Panc1 (cell line): Measurements from ENCODE around the gene HAUS5. TPM values are rescaled to one million over a fixed set of nuclear protein-coding genes. Genes with fewer than 3 reads are reported as not detected.

Source experiments
- ATAC-seq: fragments of 200-7000 bp; cut with Tn5 transposase; 2 replicates; pipeline ENCODE4 v1.9.1; 2020; ENCODE audit warnings: mild to moderate bottlenecking, moderate library complexity
- BruUV-seq: library from RNA; stranded (reverse); fragments of 400-500 nt; replicated peaks from 2 replicates; lab custom pipeline; 2021; lab: Mats Ljungman, UMichigan
- CTCF ChIA-PET: fragments of 300-600 bp; sonication (Branson Sonifier 250); formaldehyde crosslinking; loops from one replicate; lab custom pipeline; 2022; ENCODE audit warnings: antibody characterized with exemption; lab: Charles Lee
- POLR2A ChIA-PET: fragments of 300-600 bp; sonication (Branson Sonifier 250); formaldehyde crosslinking; loops from one replicate; lab custom pipeline; 2022; ENCODE audit warnings: antibody characterized with exemption; lab: Charles Lee
- DNase-seq: peaks from one replicate; pipeline ENCODE4 v3.0.0-alpha.2; 2010; ENCODE audit warnings: low read depth, low spot score
- H3K27ac ChIP-seq: 2 replicates; pipeline ENCODE4 v1.5.1; 2011; ENCODE audit warnings: mild to moderate bottlenecking, low read length, inconsistent platforms
- H3K27me3 ChIP-seq: fragments of 200-500 bp; sonication (Bioruptor generic); 2 replicates; pipeline ENCODE4 v1.6.0; 2014; ENCODE audit warnings: low read length, inconsistent platforms; ENCODE audit not compliant: control insufficient read depth, insufficient read depth
- H3K36me3 ChIP-seq: fragments of 200-500 bp; sonication (Bioruptor generic); 2 replicates; pipeline ENCODE4 v1.5.1; 2014; ENCODE audit warnings: inconsistent platforms, mild to moderate bottlenecking, low read length, moderate library complexity; ENCODE audit not compliant: control insufficient read depth, insufficient read depth
- H3K4me1 ChIP-seq: 2 replicates; pipeline ENCODE4 v1.5.1; 2011; ENCODE audit warnings: inconsistent platforms, mild to moderate bottlenecking, low read length, moderate library complexity; ENCODE audit not compliant: control insufficient read depth, insufficient read depth
- H3K4me3 ChIP-seq, 2 experiments: 2 replicates each; pipeline ENCODE4 v1.5.1; 2011 to 2012; ENCODE audit warnings: low read depth in 2 of 2, low read length in 2 of 2, mild to moderate bottlenecking in 2 of 2, inconsistent platforms in 1 of 2, moderate library complexity in 1 of 2
- H3K9me3 ChIP-seq: fragments of 200-500 bp; sonication (Bioruptor generic); 2 replicates; pipeline ENCODE4 v1.5.1; 2014; ENCODE audit warnings: low read depth, mild to moderate bottlenecking, inconsistent platforms, low read length, moderate library complexity; ENCODE audit not compliant: control insufficient read depth, insufficient read depth
- CTCF ChIP-seq: fragments of 450-650 bp; IDR thresholded peaks from 2 replicates; pipeline ENCODE4 v1.5.1; 2017; ENCODE audit warnings: mild to moderate bottlenecking
- POLR2AphosphoS5 ChIP-seq: IDR thresholded peaks from 2 replicates; pipeline ENCODE4 v1.6.1; 2012; ENCODE audit warnings: mild to moderate bottlenecking, low read depth, low read length, moderate library complexity
- REST ChIP-seq, 2 experiments: IDR thresholded peaks; 2 replicates each; pipeline ENCODE4 v1.6.1; 2011 to 2012; ENCODE audit warnings: low read depth in 2 of 2, control low read depth in 1 of 2, low read length in 1 of 2, mild to moderate bottlenecking in 1 of 2, moderate library complexity in 1 of 2; ENCODE audit not compliant: insufficient read depth in 1 of 2
- SIN3A ChIP-seq: IDR thresholded peaks from 2 replicates; pipeline ENCODE4 v1.6.1; 2012; ENCODE audit warnings: low read depth, mild to moderate bottlenecking, low read length, moderate library complexity, borderline replicate concordance; ENCODE audit not compliant: insufficient read depth
- TCF7L2 ChIP-seq: IDR thresholded peaks from 2 replicates; pipeline ENCODE4 v1.6.1; 2011; ENCODE audit warnings: mild to moderate bottlenecking, low read depth, low read length, inconsistent platforms
- in situ Hi-C: cut with HindIII; loops from 2 replicates; pipeline ENCODE4 v1.10.0; 2016; ENCODE audit warnings: low sequenced_read_pairs, low pct_unique_long_range_greater_than_20kb
- intact Hi-C: fragments of 100-400 bp; cut with micrococcal nuclease; formaldehyde crosslinking; loops from one replicate; pipeline ENCODE4 v1.10.0; 2022; ENCODE audit not compliant: unreplicated experiment
- total RNA-seq: library from RNA; stranded (reverse); gene quantifications from one replicate; pipeline ENCODE4 v1.2.1, GENCODE V29; 2021; ENCODE audit not compliant: unreplicated experiment

HAUS5 gene
- total RNA-seq, 1 experiment from 2014 or later, result 23.2 TPM

- no peak for TF ChIP-seq CTCF
- TF ChIP-seq TCF7L2, result no peak
- TF ChIP-seq SIN3A, result no peak
- TF ChIP-seq REST (IDR thresholded peaks at IDR 0.05; ENCODE audit: insufficient read depth in 1 of 2, low read depth in 2 of 2, low read length in 1 of 2), result no peak
- TF ChIP-seq POLR2AphosphoS5, result no peak
- H3K4me3 ChIP-seq, result no peak within 1 kb of the TSS
- H3K36me3 ChIP-seq, result 0 out of 2 replicates have a peak, but pooled peaks cover 4% of the 10 kb centered on the region
- ChIA-PET POLR2A (interaction anchor here (0.6 kb wide), 1 partner anchor 151 kb away, joined by 3 read pairs; no protein-coding TSS in a partner anchor), CTCF (no interaction called here)
- DNase-seq (no peak), ATAC-seq (peak; percentile 44)
- H3K4me1 ChIP-seq, result no peaks in the 10 kb centered on the region
- intact Hi-C loops (no loop called here), in situ Hi-C loops (no loop called here)
- no peaks in the 10 kb centered on the region for H3K9me3 ChIP-seq
- BruUV-seq, result no TSS peak
- no peak within 1 kb of the TSS for H3K27ac ChIP-seq
- no peaks in the 10 kb centered on the region for H3K27me3 ChIP-seq
Observed at GRCh38 chr19:35666251-35666913, 53.8 kb downstream of the HAUS5 start, which contains the start of gene UPK1A. Gene UPK1A (plus strand): TSS chr19:35666517. CDS start chr19:35666813, 296 bp downstream.

GRCh38 chr19:35669566-35669965, 57.0 kb downstream of the HAUS5 start:
- intact Hi-C loops (no loop called here), in situ Hi-C loops (no loop called here)
- Histone ChIP-seq H3K27me3 (peaks cover 3% of the 10 kb centered on the region; the same call in 1 of the 2 replicates), H3K4me1 (no peaks in the 10 kb centered on the region), H3K27ac (no peak overlapping the region), H3K36me3 (no peaks in the 10 kb centered on the region), H3K9me3 (no peaks in the 10 kb centered on the region), H3K4me3 (no peak overlapping the region)
- BruUV-seq, result no TSS peak
- ChIA-PET CTCF (no interaction called here), POLR2A (interaction anchor here (0.7 kb wide), 1 partner anchor 68 kb away, joined by 3 read pairs; no protein-coding TSS in a partner anchor)
- no peak for ATAC-seq
- TF ChIP-seq POLR2AphosphoS5 (no peak), CTCF (no peak), SIN3A (no peak), TCF7L2 (no peak), REST (IDR thresholded peaks at IDR 0.05; ENCODE audit: insufficient read depth in 1 of 2, low read depth in 2 of 2, low read length in 1 of 2) (no peak)
- no peak for DNase-seq
